ENCODE data around the gene NXPH3.

The NXPH3 gene

GRCh38 chr17:49597436-49597835 is 21.8 kb downstream of the NXPH3 start:
- ChIA-PET CTCF (interaction anchor here (1.6 kb wide), 2 partner anchors 21 to 40 kb away, joined by 4 to 8 read pairs; no protein-coding TSS in a partner anchor), POLR2A (no interaction called here)
- Histone ChIP-seq H3K9me3 (ENCODE audit: control insufficient read depth, insufficient read depth, low read depth, low read length) (no peaks in the 10 kb centered on the region), H3K27ac (ENCODE audit: extremely low read depth, low read depth, low read length) (no peak overlapping the region), H3K4me3 (ENCODE audit: low read depth, low read length) (no peak overlapping the region), H3K36me3 (ENCODE audit: control insufficient read depth in 2 of 2, insufficient read depth in 1 of 2, low read length in 2 of 2) (peaks cover 19 to 71% of the 10 kb centered on the region in 2 experiments), H3K4me1 (ENCODE audit: control insufficient read depth, insufficient read depth, low read length) (no peaks in the 10 kb centered on the region)
- TF ChIP-seq CTCF (tag by site-specific recombination; IDR thresholded peaks at IDR 0.05) (no peak), SALL2 (tag by site-specific recombination; IDR thresholded peaks at IDR 0.05; ENCODE audit: borderline replicate concordance) (no peak)

GRCh38 chr17:49597928-49598655 is 22.4 kb downstream of the NXPH3 start:
- Histone ChIP-seq H3K27ac (ENCODE audit: extremely low read depth, low read depth, low read length) (no peak overlapping the region), H3K4me1 (ENCODE audit: control insufficient read depth, insufficient read depth, low read length) (no peaks in the 10 kb centered on the region), H3K9me3 (ENCODE audit: control insufficient read depth, insufficient read depth, low read depth, low read length) (no peaks in the 10 kb centered on the region), H3K4me3 (ENCODE audit: low read depth, low read length) (no peak overlapping the region), H3K36me3 (ENCODE audit: control insufficient read depth in 2 of 2, insufficient read depth in 1 of 2, low read length in 2 of 2) (peaks cover 19 to 74% of the 10 kb centered on the region in 2 experiments)
- ChIA-PET POLR2A (no interaction called here), CTCF (interaction anchor here (0.6 to 1.6 kb wide), 5 partner anchors 22 to 700 kb away, joined by 3 to 8 read pairs (median 3); no protein-coding TSS in a partner anchor)
- TF ChIP-seq REST (tag by site-specific recombination; IDR thresholded peaks at IDR 0.05): no peak
- no peak for TF ChIP-seq MZF1 (tag by site-specific recombination; IDR thresholded peaks at IDR 0.05; ENCODE audit: borderline replicate concordance)

GRCh38 chr17:49598918-49599317 is 23.2 kb downstream of the NXPH3 start:
- ChIA-PET CTCF (interaction anchor here (0.6 kb wide), 1 partner anchor 700 kb away, joined by 3 read pairs; no protein-coding TSS in a partner anchor), POLR2A (interaction anchor here (0.5 kb wide), 1 partner anchor 45 kb away, joined by 4 read pairs; no protein-coding TSS in a partner anchor)
- no peak overlapping the region for H3K27ac ChIP-seq (ENCODE audit: extremely low read depth, low read depth, low read length)
- H3K4me1 ChIP-seq (ENCODE audit: control insufficient read depth, insufficient read depth, low read length): no peaks in the 10 kb centered on the region
- no peak overlapping the region for H3K4me3 ChIP-seq (ENCODE audit: low read depth, low read length)
- no peaks in the 10 kb centered on the region for H3K9me3 ChIP-seq (ENCODE audit: control insufficient read depth, insufficient read depth, low read depth, low read length)
- TF ChIP-seq ZBTB20 (tag by site-specific recombination; IDR thresholded peaks at IDR 0.05): no peak
- TF ChIP-seq ZNF692 (tag by site-specific recombination; IDR thresholded peaks at IDR 0.05): no peak
- no peak for TF ChIP-seq ZNF146 (tag by site-specific recombination; IDR thresholded peaks at IDR 0.05)
- no peak for TF ChIP-seq REST (tag by site-specific recombination; IDR thresholded peaks at IDR 0.05)
- no peak for TF ChIP-seq SP2 (tag by site-specific recombination; IDR thresholded peaks at IDR 0.05)
- TF ChIP-seq SP7 (tag by site-specific recombination; IDR thresholded peaks at IDR 0.05): no peak
- no peak for TF ChIP-seq ZBTB1 (tag by site-specific recombination; IDR thresholded peaks at IDR 0.05)
- TF ChIP-seq ZIC2 (tag by site-specific recombination; IDR thresholded peaks at IDR 0.05): no peak
- no peak for TF ChIP-seq ZNF529 (tag by site-specific recombination; IDR thresholded peaks at IDR 0.05; ENCODE audit: insufficient replicate concordance)
- TF ChIP-seq ZNF645 (tag by site-specific recombination; IDR thresholded peaks at IDR 0.05): no peak
- TF ChIP-seq ZNF292 (tag by site-specific recombination; IDR thresholded peaks at IDR 0.05; ENCODE audit: borderline replicate concordance, low read depth): no peak
- no peak for TF ChIP-seq ZNF266 (tag by site-specific recombination; IDR thresholded peaks at IDR 0.05; ENCODE audit: low read depth)
- no peak for TF ChIP-seq GFI1B (tag by site-specific recombination; IDR thresholded peaks at IDR 0.05)
- no peak for TF ChIP-seq ZNF791 (tag by site-specific recombination; IDR thresholded peaks at IDR 0.05)
- H3K36me3 ChIP-seq (ENCODE audit: control insufficient read depth in 2 of 2, insufficient read depth in 1 of 2, low read length in 2 of 2): peaks cover 19 to 82% of the 10 kb centered on the region in 2 experiments
